OCI-LY3 (cell line): ENCODE results near the gene CYP2J2.

Experiments used
- H2AFZ ChIP-seq: fragments of 200-600, 300-600 bp; shearing (Covaris generic); 2 replicates; pipeline ENCODE4 v1.6.0; 2014; ENCODE audit warnings: antibody characterized with exemption, low read depth, low read length
- H3K27ac ChIP-seq: fragments of 200-600, 300-600 bp; sonication (generic); 2 replicates; pipeline ENCODE4 v1.5.1; 2014; ENCODE audit warnings: mild to moderate bottlenecking, low read length, moderate library complexity, mixed read lengths
- H3K27me3 ChIP-seq: fragments of 200-600, 300-600 bp; sonication (generic); 2 replicates; pipeline ENCODE4 v1.6.1; 2014; ENCODE audit warnings: low read depth, low read length, mixed read lengths
- H3K36me3 ChIP-seq: fragments of 200-600, 300-600 bp; sonication (generic); replicated peaks from 2 replicates; pipeline ENCODE3; 2014; ENCODE audit warnings: low read depth, low read length, mixed read lengths
- H3K4me1 ChIP-seq: fragments of 300-600, 200-600 bp; sonication (generic); 2 replicates; pipeline ENCODE4 v1.6.1; 2014; ENCODE audit warnings: low read length, mixed read lengths
- H3K4me2 ChIP-seq: fragments of 200-600, 300-600 bp; sonication (generic); 2 replicates; pipeline ENCODE4 v1.6.1; 2014; ENCODE audit warnings: low read length, mixed read lengths
- H3K4me3 ChIP-seq: fragments of 300-600, 200-600 bp; sonication (generic); 2 replicates; pipeline ENCODE4 v1.5.1; 2014; ENCODE audit warnings: antibody characterized with exemption, mild to moderate bottlenecking, low read length, moderate library complexity
- H3K79me2 ChIP-seq: fragments of 300-600, 200-600 bp; shearing (Covaris generic); 2 replicates; pipeline ENCODE4 v1.6.1; 2014; ENCODE audit warnings: mild to moderate bottlenecking, low read length, mixed read lengths
- H3K9ac ChIP-seq: fragments of 300-600, 200-600 bp; shearing (Covaris generic); 2 replicates; pipeline ENCODE4 v1.6.0; 2014; ENCODE audit warnings: mild to moderate bottlenecking, low read length, moderate library complexity
- H3K9me3 ChIP-seq: fragments of 200-600, 300-600 bp; shearing (Covaris generic); 2 replicates; pipeline ENCODE4 v1.6.1; 2014; ENCODE audit warnings: low read length, mixed read lengths; ENCODE audit not compliant: insufficient read depth
- H4K20me1 ChIP-seq: fragments of 200-600, 300-600 bp; sonication (generic); 2 replicates; pipeline ENCODE4 v1.6.1; 2016; ENCODE audit warnings: low read length, mixed read lengths; ENCODE audit not compliant: insufficient read depth
- CTCF ChIP-seq: fragments of 200-600, 300-600 bp; sonication (generic); IDR thresholded peaks from 2 replicates; pipeline ENCODE4 v1.5.1; 2014; ENCODE audit warnings: antibody characterized with exemption, low read length, low read depth
- EZH2phosphoT487 ChIP-seq: fragments of 200-600 bp; shearing (Covaris generic); IDR thresholded peaks from 2 replicates; pipeline ENCODE4 v1.6.1; 2018; ENCODE audit warnings: antibody characterized with exemption, mixed run types, low read depth

CYP2J2 gene

GRCh38 chr1:59908084-59908483, 18.5 kb downstream of the CYP2J2 start:
- Histone ChIP-seq H3K4me3 (no peak overlapping the region), H2AFZ (no peak overlapping the region)

GRCh38 chr1:59906931-59907330, 19.6 kb downstream of the CYP2J2 start:
- no peaks in the 10 kb centered on the region for H3K36me3 ChIP-seq

More at GRCh38 chr1:59908084-59908483, 18.5 kb downstream of the CYP2J2 start:
- Histone ChIP-seq H3K4me2 (no peak overlapping the region), H4K20me1 (no peaks in the 10 kb centered on the region), H3K79me2 (no peaks in the 10 kb centered on the region), H3K36me3 (no peaks in the 10 kb centered on the region), H3K9me3 (no peaks in the 10 kb centered on the region), H3K27ac (no peak overlapping the region), H3K27me3 (no peaks in the 10 kb centered on the region), H3K4me1 (peaks cover under 1% of the 10 kb centered on the region; the same call in 1 of the 2 replicates), H3K9ac (no peak overlapping the region)
- no peak for TF ChIP-seq CTCF
- TF ChIP-seq EZH2phosphoT487 = no peak

GRCh38 chr1:59903141-59903754, 23.3 kb downstream of the CYP2J2 start:
- Histone ChIP-seq H3K36me3 (no peaks in the 10 kb centered on the region), H3K79me2 (no peaks in the 10 kb centered on the region), H3K27ac (no peak overlapping the region), H3K27me3 (no peaks in the 10 kb centered on the region), H3K4me3 (peak overlapping the region; percentile 71), H2AFZ (peak overlapping the region; percentile 92), H3K9me3 (no peaks in the 10 kb centered on the region), H3K4me2 (peak overlapping the region; percentile 81), H4K20me1 (no peaks in the 10 kb centered on the region), H3K9ac (0 out of 2 replicates have a peak overlapping the region, but pooled peaks have one; percentile 17), H3K4me1 (peaks cover 3% of the 10 kb centered on the region; the same call in 1 of the 2 replicates)
- TF ChIP-seq CTCF (peak; percentile 56), EZH2phosphoT487 (no peak)

More at GRCh38 chr1:59906931-59907330, 19.6 kb downstream of the CYP2J2 start:
- H3K79me2 ChIP-seq = no peaks in the 10 kb centered on the region
- H3K4me3 ChIP-seq = no peak overlapping the region
- H2AFZ ChIP-seq = no peak overlapping the region
- no peak overlapping the region for H3K27ac ChIP-seq
- no peak for TF ChIP-seq CTCF
- no peak for TF ChIP-seq EZH2phosphoT487
- no peak overlapping the region for H3K9ac ChIP-seq
- H3K4me2 ChIP-seq = no peak overlapping the region
- H3K4me1 ChIP-seq = peaks cover 3% of the 10 kb centered on the region; the same call in 1 of the 2 replicates
- no peaks in the 10 kb centered on the region for H3K27me3 ChIP-seq
- no peaks in the 10 kb centered on the region for H3K9me3 ChIP-seq
- H4K20me1 ChIP-seq = no peaks in the 10 kb centered on the region

- Histone ChIP-seq H3K4me2 (no peak overlapping the region), H3K4me1 (peaks cover 3% of the 10 kb centered on the region; the same call in 1 of the 2 replicates), H2AFZ (no peak overlapping the region), H3K79me2 (no peaks in the 10 kb centered on the region), H3K27me3 (no peaks in the 10 kb centered on the region), H3K27ac (no peak overlapping the region), H4K20me1 (no peaks in the 10 kb centered on the region), H3K36me3 (no peaks in the 10 kb centered on the region), H3K9ac (no peak overlapping the region), H3K4me3 (no peak overlapping the region), H3K9me3 (no peaks in the 10 kb centered on the region)
- TF ChIP-seq CTCF (no peak), EZH2phosphoT487 (no peak)
Measured at GRCh38 chr1:59901770-59902388, 24.7 kb downstream of the CYP2J2 start.
